Activated CD4-positive, alpha-beta T cell treated with anti-CD3 and anti-CD28 coated beads for 1 hour (primary cell): ENCODE measurements around the gene TSPAN15.

Experiments
- DNase-seq: peaks from one replicate; pipeline ENCODE4 v3.0.0-alpha.2; 2020

Gene TSPAN15

DNA sequence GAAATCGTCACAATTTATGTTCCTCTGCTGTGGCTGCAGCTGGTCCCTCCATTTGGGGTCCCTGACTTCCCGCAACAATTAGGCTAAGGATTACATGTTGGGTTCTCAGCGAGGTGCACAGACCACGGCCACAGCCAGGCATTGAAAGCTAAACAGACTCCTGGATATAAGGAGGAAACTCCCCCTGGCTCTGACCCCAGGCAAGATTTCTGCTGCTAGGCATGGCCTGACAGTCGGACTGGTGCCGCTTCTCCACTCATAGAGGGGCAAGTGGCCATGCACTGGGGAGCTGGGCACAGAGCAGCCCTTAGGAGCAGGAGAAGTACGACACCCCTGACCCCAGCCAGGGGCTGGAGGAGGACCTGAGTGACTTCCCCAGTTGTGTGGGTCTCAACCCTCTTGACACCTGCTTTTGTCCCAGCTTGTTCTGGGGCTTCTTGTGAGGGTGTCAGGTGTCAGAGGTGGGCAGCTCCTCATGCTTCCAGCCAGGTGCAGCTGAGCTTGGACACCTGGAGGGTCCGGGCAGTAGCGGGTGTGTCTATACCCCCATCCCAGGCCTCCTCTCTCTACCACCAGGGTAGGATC is 38.3 kb downstream of the TSPAN15 start:
- DNase-seq, result no peak

DNA sequence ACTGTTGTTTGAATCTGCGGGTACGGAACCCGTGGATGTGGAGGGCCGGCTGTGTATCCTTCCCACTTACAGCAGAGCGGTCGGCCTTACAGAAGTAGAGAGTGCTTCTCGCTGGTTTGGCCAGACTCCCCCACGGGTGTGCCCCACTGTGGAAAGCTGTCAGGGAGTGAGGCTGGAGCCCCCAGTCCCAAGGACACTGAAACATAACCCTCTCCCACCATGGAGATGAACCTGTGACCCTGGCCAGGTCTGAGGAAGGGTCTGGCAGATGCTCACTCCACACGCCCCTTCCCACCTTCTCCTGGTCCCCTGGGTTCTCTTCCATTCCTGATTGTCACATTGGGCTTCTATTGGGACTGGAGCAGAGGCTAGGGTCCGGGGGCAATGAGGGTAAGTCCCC is 39.6 kb downstream of the TSPAN15 start:
- DNase-seq, result no peak

DNA sequence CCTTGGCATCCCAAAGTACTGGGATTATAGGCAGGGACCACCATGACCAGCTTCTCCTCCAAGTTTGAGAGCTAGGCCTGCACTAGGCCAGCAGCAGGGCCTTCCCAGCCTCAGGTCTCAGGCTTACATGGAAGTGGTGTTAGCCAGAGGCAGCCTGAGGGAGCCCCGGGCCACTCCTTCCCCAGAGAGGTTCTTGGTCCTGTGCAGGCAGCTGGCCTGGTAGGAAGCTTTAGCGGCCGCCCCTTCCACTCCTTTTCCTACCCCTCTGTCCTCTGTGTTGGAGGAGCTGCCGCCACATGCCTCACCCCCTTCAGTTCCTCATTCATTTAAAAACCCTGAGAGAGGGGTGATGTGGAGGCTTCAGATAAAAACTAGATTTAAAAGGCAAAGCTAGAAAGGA is 40.3 kb downstream of the TSPAN15 start:
- no peak for DNase-seq

DNA sequence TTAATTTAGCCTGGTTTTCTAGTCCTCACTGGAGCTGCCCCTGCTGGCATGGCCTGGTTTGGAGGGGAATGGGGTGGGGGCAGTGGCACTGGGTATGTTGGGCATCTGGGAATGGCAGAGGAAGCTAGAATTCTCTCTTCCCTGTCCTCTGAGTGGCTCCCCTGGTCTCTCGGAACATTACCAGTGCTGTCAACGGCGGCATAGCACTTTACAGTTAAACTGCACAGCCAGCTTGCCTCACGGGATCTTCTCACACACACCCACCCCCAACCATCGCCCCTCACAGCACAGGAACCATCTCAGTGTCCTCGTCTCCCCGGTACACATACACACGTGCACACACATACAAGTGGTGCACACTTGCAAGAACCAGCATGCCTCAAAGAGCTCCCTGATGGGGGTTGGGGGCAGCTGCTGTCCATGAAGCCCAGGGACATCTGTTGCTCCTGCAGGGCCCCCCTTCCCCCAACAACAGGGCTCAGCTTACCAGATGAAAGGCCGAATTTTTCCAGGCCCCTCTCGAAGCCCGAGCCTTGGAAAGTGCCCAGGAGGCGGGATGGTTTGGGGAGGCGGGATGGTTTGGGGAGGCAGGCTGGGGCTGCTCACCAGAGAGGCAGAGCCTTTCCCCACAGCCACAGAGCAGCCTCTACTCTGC is 41.0 kb downstream of the TSPAN15 start:
- no peak for DNase-seq

DNA sequence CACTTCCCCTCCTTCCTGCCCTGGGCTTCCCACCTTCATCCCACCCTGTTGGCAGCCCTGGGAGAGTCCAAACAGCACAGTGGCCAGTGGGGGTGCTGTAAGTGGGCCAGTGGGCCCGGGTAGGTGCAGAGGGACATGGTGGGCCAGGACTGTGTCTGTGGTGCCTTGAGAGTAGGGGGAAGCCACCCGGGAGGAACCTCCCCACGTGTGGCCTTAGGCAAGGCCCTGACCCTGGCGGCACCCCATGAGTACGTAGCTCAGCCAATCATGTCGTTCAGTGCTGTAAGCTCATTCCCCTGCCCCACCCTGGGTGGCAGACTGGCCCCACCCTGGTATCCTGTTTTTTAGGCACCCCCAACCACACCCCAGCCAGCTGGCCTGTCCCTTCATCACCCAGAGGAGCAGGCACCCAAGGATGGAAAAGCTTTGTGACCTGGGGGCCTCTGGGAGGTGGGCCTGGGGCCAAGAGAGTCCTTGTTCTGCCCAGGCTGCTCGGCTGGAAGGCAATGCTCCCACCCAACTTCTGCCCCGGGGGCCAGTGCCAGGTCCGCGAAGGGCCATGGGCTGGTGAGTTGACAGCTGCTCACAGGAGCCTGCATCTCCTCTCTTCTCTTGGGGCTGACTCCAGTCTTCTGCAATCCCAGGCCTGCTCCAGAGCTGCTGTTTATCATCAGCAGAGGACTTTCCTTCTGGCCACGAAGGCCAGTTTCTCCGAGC is 41.6 kb downstream of the TSPAN15 start:
- no peak for DNase-seq

DNA sequence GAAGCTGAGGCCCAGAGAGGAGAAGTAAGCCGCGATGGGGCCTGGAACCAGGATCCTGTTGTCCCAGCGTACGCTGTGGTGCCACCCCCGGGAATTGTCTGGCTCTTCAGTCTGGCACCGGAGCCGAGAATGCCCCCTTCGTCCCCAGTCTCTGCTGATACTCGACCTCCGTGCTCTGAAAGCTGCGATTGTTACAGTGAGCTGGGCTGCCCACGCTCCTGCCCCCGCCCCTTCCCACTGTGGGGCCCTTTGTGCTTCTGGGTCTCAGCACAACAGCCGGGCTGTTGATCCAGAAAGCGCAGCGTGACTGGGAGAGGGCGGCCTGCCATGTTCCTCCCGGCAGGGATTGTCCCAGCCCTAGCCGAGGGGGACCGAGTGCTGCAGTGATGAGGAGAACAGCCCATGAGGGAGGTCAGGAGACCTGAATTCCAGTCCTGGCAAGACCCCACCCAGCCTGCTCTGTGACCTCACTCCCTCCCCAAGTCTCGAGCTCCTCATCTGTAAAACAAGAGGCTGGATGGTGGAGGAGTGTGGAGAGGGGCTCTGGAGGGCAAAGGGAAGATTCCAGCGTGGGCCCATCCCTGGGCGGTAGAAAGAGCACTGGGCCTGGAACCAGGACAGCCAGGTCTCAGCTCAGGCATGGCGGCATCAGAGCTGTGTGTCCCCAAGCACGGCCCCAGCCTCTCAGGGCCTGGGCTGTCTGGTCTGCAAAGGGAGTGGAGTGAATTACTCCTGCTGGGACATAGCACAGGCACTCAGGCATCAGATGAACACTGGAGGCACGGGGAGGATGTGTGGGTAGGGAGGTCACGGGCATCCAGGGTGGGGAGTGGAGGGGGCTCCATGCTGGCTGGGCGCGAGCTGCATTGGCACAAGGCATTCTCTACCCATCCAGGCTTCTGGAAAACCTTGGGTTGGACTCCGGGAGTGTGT is 43.6 kb downstream of the TSPAN15 start:
- DNase-seq, result no peak

DNA sequence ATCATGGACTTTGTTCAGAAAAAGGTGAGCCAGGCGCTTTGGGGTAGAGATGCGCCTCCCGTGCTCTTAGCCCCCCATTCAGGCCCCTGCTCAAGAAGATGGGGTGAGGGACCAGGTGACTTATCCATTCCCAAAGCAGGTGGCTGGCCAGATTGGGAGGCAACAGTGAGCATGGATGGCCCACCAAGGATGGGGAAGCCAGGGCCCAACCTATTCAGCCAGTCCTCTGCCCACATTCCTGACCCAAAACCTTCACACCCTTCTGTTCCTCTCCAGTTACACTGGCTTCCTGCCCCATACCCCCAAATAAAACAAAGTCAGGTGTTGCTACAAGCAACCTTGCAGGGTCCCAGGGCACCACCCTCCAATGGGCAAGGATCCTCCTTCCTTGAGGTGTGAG is 44.4 kb downstream of the TSPAN15 start:
- DNase-seq, result no peak

DNA sequence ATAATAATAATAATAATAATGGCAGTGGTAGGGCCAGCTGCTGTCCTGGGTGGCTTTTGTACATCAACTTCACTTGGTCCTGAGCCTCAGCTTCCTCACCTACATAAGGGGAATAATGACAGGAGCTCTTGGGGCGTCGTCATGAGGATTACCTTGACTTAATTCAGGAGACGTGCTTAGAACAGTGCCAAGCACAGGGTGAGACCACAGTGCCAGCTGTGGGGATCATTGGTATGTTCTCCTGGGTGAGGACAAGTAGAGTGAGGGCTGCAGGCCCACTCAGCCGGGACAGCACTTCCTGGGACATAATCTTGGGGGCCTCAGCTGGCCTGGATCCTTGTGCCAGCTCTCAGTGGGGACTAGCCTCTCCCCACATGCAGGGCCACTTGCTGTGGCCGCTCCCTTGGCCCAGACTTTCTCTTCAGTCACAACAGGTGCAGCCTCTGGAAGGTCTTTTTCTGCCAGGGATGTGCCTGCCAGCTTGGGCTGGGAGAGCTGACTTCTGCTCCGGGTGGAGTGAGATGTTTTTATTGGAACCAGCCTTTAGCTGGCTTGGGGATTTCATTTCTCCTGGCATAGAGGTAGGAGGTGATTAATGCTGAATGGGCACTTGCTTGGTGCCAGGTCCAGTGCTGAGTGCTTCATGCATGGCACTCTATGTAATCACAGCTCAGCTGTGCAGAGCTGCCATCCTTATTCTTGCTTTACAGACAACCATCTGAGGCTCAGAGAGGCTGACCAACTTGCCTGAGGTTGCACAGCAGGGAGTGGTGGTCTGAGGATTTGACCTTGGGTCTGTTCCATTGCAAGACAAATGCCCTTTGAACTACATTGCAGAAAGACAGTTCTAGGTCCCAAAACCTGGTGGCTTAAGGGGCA is 45.3 kb downstream of the TSPAN15 start:
- DNase-seq, result no peak

DNA sequence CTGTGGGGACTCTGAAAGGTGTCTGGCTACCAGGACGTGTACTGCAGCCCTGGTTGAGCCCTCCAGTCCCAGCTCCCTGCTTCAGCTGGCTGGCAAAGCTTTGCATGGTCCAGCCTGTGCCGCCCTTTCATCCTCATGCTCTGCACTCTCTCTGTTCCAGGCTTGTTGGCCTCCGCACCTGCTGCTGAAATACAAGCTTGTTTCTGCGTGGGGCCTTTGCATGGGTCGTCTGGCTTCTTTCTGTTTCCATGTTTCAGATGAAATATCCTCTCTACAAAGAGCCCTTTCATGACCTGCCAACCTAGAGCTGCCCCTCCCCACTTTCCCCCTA is 45.9 kb downstream of the TSPAN15 start:
- DNase-seq, result no peak

DNA sequence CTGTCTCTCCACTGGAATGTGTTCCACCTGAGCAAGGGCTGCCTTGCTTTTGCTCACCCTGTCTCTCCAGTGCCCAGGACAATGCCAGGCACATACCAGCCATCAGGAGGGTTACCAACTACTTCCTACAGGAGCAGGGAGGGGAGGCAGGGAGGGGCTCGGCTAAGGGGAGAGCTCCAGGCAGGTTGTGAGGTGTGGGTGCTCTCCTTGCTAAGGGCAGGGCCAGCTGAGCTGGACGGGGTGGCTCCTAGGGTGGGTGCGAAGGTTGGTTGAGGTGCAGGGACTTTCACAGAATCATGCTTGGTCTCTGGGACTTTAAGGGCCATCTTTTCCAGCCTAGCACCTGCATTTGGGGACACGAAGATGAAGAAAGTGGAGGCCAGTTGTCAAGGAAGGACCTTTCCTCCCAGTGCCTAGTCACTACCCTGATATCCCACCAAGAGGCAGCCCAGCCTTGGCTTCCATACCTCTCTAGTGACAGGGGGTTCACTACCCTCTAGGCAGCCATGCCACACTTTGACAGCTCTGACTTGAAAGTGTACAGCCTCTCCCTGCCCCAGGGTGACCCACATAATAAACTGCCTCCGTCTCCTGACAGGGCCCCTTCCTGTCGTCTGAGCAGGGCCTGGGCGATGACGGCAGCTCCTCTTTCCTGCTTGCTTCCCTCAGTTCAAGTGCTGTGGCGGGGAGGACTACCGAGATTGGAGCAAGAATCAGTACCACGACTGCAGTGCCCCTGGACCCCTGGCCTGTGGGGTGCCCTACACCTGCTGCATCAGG is 46.5 kb downstream of the TSPAN15 start:
- no peak for DNase-seq

DNA sequence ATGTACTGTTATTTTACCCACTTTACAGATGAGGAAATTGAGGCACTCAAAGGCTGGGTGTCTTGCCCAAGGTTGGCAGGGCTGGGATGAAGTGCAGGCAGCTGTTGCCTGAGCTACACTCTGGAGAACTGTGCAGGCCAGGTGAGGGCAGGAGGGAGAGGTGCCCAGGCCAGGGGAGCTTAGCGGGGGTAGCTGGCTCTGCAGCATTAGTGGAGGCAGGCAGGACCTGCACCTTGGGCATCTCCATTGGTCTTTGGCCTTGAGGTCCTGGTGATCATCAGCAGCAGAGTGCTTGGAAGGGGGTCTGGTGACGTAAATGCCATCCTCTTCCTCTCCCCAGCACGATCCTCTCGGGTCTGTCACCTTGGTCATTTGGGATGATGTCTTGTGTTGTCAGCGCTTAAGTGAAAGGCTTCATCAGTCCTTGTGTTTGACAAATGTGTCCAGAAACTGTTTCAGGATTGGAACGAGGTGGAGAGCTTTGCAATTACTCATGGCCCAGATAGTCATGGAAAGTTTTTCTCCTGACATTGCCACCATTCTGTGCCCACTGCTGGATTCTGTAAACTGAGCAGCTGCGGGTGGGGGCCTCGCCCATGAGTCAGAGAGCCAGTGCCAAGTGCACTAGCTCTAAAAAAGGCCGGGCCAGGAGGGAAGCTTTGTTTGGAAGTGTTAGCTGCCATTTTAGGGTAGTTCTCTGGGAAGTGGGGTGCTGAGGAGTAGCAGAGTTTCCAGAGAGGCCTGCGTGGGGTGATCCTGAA is 47.6 kb downstream of the TSPAN15 start:
- no peak for DNase-seq

DNA sequence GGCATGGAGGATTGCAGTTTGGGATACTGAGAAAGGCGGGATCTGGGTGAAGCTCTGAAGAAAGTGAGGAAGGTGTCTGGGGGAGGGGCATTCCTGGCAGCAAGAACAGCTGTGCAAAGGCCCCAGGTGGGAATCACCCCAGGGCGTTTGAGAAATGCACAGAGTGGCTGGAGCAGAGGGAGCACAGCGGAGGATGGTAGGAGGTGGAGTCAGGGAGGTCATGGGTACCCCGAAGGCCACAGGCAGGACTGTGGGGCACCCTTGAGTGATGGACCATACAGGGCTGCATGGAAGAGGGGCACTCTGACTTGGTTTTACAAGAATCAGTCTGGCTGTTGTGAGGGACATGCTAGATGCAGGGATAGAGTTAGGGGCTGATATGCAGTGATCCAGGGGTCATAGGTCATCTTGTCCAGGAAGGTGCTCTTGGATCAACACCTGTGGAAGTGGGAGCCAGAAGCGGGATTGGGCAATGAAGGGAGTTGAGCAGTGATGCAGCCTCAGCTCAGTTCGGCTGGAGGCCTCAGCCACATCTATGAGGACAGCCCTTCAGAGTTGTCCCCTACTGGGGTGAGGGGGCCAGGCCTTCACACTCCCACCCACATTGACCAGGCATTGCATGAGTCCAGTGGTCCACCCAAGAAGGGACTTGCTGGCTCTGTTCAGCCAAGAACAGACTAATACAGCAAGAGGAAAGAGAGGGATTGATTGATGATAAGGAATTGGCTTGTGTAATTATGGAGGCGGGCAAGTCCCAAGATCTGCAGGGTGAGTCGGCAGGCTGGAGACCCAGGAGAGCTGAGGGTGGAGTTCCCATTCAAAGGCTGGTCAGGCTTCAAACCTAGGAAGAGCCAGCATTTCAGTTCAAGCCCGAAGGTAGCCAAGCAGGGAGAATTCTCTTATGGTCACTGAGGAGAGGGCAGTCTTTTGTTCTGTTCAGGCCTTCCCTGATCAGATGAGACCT is 48.7 kb downstream of the TSPAN15 start:
- DNase-seq, result no peak

DNA sequence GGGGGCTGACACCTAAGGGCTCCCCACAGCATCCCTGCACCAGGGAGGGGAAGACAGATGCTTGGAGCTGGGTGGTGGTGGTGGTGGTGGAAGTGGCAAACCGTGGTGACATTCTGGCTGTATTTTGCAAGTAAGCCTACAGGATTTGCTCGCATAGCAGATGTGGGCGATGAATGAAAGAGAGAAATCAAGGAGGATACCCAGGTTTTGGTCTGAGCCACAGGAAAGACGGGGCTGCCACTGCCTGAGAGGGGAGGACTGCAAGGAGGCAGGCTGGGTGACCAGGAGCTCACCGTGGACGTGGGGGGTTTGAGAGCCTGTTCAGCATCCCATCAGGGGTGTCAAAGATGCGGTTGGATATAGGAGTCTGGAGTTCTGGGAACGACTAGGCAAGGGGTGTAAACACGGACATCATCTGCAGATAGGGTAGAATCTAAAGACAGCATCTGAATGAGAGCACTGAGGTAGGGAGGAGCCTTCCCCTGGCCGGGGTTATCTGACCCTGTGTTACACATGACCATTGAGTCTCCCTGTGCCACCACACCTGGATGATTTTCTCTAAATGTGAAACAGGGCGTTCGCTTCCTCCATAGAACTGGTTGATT is 49.7 kb downstream of the TSPAN15 start:
- no peak for DNase-seq

DNA sequence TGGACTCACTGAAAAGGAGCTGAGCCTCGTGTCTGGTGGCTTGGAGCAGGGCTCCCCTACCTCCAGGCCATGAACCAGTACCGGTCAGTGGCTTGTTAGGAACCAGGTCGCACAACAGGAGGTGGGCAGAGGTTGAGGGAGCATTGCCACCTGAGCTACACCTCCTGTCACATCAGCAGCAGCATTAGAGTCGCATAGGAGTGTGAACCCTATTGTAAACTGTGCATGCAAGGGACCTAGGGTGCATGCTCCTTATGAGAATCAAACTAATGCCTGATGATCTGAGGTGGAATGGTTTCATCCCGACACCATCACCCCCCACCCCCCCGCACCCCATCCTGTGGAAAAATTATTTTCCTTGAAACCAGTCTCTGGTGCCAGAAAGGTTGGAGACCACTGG is 50.4 kb downstream of the TSPAN15 start:
- DNase-seq, result no peak

DNA sequence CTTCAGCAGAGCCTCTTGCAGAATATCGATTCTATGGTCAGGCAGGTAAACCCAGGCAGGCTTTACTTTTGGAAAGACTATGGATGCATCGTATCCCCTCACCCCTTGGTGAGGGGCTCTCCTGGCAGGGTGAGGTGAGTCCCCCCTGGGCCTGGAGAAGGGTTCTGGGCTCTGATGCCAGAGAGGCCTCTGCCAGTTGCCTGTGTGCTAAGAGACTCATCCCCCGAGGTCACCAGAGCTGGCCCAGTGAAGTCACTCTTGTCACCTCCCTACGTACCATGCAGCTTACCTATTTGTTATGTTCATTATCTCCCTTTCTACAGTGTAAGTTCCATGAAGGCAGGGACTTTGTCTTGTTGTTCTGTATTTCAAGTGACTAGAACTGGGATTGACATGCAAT is 51.3 kb downstream of the TSPAN15 start:
- no peak for DNase-seq

DNA sequence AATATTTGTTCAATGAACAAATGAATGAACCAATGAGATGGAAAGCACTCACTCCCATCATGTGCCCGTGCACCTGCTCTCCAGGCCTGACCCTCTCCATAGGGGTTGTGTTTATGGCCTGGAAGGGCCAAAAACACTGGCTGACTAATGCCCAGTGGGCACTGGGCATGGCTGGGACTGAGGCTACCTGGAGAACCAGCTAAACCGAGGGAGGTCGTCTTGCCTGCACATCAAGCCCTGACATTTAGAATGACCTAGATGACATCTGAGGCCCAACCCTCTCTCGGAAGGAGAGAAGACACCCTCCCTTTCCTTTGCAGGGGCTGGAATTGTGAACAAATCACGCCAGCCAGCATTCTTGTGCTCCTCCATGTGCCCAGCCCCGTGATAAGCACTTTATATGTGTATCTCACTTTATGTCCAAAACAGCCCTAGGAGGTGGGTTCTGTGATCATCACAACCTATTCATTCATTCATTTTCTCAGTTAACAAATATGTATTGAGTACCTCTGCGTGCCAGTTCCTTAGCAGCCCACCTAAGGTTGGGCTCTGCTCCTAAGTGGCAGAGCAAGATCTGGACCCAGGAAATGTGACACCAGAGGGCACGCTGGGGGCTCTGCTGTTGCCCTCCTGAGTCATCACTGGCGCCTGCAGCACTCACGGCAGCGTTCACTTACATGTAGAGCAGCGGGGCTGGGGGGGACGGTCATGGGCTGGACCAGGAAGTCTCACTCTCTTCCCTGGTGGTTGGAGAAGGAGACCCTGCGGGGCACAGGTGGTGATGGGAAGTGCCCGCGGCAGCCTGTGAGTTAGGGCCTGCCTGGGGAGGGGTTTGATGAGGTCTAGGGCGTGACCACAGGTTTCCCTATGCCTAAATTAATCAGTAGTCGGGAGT is 52.0 kb downstream of the TSPAN15 start:
- no peak for DNase-seq

DNA sequence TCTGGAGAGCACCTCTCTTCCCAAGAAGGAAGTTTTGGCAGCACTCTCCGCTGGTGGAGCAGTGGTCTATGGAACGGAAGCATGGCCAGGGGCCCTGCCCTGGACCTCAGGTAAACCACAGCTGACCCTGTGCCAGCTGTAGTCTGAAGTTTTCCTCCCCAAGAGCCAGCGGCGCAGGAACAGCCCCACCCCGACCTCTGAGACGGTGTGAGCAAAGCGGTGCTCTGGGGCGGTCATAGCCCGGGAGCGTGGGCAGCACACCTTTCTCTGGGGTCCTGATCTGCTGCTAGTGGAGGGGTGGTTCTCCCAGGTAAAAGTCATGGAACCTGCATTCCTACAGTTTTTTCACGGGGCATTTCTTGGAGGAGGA is 52.6 kb downstream of the TSPAN15 start:
- DNase-seq, result no peak

DNA sequence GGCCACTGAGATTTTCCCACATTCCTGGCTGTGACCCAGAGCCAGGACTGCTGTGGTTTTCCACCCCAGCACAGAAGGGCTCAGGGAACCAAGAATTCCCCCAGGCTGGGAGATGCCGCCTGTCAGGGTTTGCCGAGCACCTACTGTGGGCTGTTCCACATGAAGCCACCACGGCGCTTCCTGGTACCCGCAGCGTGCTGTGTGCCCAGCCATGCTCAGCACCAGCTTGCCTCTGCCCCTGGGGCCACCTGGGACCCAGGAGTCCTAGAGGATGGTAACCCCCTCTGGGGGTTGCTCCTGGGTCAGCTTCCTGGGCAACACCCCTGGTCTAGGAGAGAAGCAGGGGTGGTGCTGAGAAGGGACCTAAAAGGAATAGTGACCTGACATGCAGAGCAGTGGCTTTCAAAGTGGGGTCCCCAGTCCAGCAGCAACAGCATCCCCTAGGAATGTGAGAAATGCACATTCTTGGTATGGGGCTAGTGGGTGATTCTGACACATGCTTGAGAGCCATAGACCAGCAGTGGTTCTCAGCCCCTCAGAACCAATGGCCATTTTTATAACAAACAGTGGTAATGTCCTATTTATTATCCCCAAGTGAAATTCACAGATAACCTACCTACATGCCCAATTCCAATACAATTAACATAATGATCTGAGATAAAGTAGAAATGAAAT is 53.4 kb downstream of the TSPAN15 start:
- DNase-seq, result peak; percentile 5
